SK-N-MC (cell line): Measurements from ENCODE around the gene NUB1.

Source experiments
- EZH2 ChIP-seq: fragments of 200-600 bp; sonication (generic); IDR thresholded peaks from one replicate; pipeline ENCODE4 v1.6.1; 2017; ENCODE audit warnings: antibody characterized with exemption
- FOXP2 ChIP-seq: optimal IDR thresholded peaks from 2 replicates; pipeline ENCODE3; 2011; ENCODE audit warnings: mild to moderate bottlenecking, moderate library complexity; ENCODE audit not compliant: insufficient read depth; ENCODE audit errors: extremely low read length, control extremely low read depth
- POLR2AphosphoS5 ChIP-seq: IDR thresholded peaks from 2 replicates; pipeline ENCODE4 v1.6.1; 2012; ENCODE audit warnings: mild to moderate bottlenecking, low read depth, low read length, borderline replicate concordance

- TF ChIP-seq EZH2 (no peak), POLR2AphosphoS5 (no peak), FOXP2 (no peak)
Observed at GRCh38 chr7:151367284-151367683, 25.7 kb downstream of the NUB1 start.
